Right ventricle myocardium inferior (tissue), 1 donor: ENCODE measurements around the gene KRT34. TPM values are rescaled to one million over a fixed set of nuclear protein-coding genes. Genes with fewer than 3 reads are reported as not detected.
"Not testable (repeated sequence)": the region's sequence is repeated elsewhere in the genome, so short reads cannot be mapped to it uniquely, and the experiment has no call there.

Source experiments
- ATAC-seq: fragments of 200-7000 bp; cut with Tn5 transposase; one replicate; pipeline ENCODE4 v1.9.1; 2020; ENCODE audit warnings: mild to moderate bottlenecking, moderate library complexity
- DNase-seq: peaks from one replicate; pipeline ENCODE4 v3.0.0; 2021; ENCODE audit errors: missing footprints
- intact Hi-C: fragments of 100-400 bp; cut with DNase I; formaldehyde crosslinking; loops from one replicate; pipeline ENCODE4 v1.11.0; 2022
- total RNA-seq: library from RNA; stranded (reverse); fragmentation: NEBNext Ultra II Directional; extraction: Animal tissue kit (Norgen Biotek cat#: 25700); gene quantifications from one replicate; pipeline ENCODE4 v1.2.1, GENCODE V29; 2021
- donor health status: DM: no; HTN: yes; CAD: no; lungs with severe emphysema.

KRT34 gene
- total RNA-seq, 1 donor from 2014 or later = not detected

DNA sequence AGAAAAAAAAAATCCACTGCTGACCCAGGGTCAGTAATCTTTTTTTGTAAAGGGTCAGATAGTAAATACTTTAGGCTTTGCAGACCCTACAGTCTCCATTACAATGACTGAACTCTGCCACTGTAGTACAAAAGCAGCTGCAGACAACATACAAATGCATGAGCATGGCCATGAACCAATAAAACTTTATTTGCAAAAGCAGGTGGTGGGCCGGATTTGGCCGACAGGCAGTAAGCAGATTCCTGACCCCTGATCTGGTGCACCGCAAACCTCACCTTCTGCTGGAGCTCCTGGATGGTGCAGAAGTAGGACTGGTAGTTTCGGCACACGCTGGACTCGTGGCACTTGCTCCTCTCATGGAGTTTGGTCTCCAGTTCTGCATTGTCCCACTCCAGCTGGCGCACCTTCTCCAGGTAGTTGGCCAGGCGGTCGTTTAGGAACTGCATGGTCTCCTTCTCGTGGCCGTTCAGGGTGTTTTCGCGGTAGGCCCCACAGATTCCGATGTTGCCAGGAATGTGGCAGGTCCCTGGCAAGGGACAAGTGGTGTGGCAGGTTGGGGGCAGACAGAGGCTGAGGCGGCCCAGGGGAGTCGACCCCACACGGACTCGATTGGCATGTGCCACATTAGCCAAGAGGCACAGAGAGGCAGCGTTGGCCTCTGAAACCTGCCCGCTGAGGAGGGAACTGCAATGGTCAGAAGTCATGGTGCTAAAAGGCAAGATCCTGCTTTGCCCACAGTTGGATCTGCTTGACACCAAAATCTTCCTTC is 29.1 kb upstream of the KRT34 start:
- no peak for ATAC-seq
- intact Hi-C loops = no loop called here
- DNase-seq = no peak

DNA sequence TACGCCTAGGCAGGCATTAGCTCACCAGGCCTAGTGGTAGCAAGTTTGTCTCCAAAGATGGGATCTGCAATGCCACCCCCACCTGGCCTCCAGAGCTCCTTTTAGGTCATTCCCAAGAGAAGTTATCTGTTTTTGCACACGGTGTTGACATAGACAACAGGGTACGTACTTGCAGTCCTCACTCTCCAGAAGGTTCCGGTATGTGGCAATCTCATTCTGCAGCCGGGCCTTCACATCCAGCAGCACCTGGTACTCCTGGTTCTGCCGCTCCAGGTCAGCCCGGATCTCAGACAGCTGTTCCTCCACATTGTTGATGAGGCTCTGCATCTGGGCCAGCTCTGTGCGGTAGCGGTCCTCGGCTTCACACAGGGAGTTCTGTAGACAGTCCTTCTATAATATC is 25.1 kb upstream of the KRT34 start:
- intact Hi-C loops = loop anchor here (10.0 kb wide), 1 partner anchor 78 kb away; the partner anchor contains the start of genes KRT35 and KRT36
- no peak for ATAC-seq
- no peak for DNase-seq

GRCh38 chr17:41406205-41406604 is 24.1 kb upstream of the KRT34 start:
- intact Hi-C loops = loop anchor here (10.0 kb wide), 1 partner anchor 79 kb away; the partner anchor contains the start of genes KRT35 and KRT36
- ATAC-seq (no peak), DNase-seq (no peak)

GRCh38 chr17:41404024-41404671 is 22.0 kb upstream of the KRT34 start:
- intact Hi-C loops = loop anchor here (10.0 kb wide), 1 partner anchor 81 kb away; the partner anchor contains the start of genes KRT35 and KRT36
- ATAC-seq (no peak), DNase-seq (no peak)

DNA sequence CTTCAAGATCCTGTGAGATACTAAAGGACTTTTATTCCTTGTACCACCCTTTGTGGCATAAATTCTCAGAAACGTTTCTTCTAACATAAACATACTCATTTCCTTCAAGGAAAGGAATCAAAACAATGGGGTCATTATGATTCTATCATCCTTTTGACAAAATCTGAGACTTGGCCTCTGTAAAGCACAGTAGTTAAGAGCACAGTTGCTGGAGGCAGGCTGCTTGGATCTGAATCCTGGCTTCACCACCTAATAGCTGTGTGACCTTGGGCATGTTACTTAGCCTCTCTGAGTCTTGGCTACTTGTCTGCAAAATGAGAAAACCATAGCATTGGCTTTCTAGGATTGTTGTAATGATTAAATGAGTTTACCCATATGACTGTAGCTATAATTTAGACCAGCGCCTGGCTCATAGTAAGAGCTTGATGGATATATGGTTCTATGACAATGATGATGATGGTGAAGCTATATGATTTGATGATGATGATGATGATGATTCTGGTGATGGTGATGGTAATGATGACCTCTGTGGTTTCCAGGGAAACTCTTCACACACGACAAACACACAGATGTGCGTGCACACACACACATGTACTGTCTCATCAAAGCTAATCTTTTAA is 21.4 kb upstream of the KRT34 start:
- intact Hi-C loops = loop anchor here (10.0 kb wide), 1 partner anchor 81 kb away; the partner anchor contains the start of genes KRT35 and KRT36
- no peak for ATAC-seq

GRCh38 chr17:41402161-41402560 is 20.1 kb upstream of the KRT34 start:
- intact Hi-C loops = loop anchor here (10.0 kb wide), 1 partner anchor 83 kb away; the partner anchor contains the start of genes KRT35 and KRT36
- no peak for ATAC-seq
- no peak for DNase-seq

More for the DNA sequence above, 21.4 kb upstream of the KRT34 start:
- no peak for DNase-seq

GRCh38 chr17:41396996-41397660 is 15.0 kb upstream of the KRT34 start, which contains the start of gene KRT31:
Gene KRT31, minus strand, starts transcription at chr17:41397608. Its CDS starts 69 bp downstream, at chr17:41397539.
- DNase-seq (no peak), ATAC-seq (no peak)
- intact Hi-C loops = no loop called here

GRCh38 chr17:41396340-41396739 is 14.2 kb upstream of the KRT34 start:
- ATAC-seq (no peak), DNase-seq (no peak)
- intact Hi-C loops = no loop called here

DNA sequence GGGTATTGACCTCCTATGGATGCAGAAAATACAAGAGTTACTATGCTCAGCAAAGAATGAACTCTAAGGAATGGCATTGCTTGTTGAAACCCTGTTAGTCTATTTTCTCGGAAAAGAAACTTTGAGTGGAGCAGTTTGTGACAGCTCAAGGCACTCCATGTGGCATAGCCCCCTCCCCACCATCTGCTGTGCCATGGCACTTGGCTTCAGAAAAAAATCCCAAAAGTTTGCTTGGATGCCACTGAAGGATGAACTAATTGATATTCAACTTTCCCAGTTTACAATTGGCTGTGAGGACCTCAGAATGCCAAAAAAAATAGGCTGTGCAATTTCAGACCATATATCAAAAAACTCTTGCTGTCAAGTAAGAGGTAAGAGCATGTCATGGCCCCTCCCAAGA is 13.5 kb upstream of the KRT34 start:
- ATAC-seq = no peak
- no peak for DNase-seq
- intact Hi-C loops = no loop called here

DNA sequence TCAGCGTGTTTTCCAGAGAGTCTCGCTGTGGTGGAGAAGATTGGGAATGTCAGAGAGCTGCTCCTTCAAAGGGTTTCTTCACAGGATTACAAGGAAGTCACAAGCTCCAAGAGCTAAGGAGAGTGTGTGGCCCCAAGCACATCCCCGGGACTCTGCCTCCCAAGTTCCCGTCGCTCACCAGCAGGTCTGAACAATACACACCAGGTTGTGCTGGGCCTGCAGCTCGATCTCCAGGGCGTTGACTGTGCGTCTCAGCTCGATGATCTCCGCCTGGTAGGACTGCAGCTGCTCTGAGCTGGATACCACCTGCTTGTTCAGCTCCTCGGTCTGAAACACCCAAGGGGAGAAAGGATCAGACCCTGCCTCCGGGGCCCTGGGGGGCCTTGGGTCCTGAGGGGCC is 12.9 kb upstream of the KRT34 start:
- intact Hi-C loops, DNase-seq, ATAC-seq: not testable (repeated sequence)

- ATAC-seq = no peak
- DNase-seq = no peak
- intact Hi-C loops = no loop called here
Observed at GRCh38 chr17:41394254-41394996, 12.3 kb upstream of the KRT34 start.

DNA sequence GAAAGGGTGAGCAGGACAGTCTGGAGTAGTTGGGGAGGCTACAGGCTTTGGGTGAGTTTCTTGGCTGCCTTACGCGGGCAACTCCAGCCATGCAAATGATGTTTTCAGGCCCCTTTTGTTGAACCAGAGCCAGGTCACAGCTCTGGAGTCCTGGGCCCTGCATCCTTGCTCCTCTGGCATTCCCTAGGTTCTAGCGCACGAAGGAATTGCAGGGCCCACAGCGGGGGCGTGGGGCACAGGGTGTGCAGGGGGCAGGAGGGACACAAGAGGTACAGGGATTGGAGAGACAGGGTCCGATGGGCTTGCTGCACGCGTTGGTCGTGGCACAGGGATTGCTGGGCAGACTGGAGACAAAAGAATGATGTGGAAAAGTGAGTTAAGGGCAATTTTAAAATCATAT is 11.7 kb upstream of the KRT34 start:
- ATAC-seq = no peak
- no peak for DNase-seq
- intact Hi-C loops = no loop called here

DNA sequence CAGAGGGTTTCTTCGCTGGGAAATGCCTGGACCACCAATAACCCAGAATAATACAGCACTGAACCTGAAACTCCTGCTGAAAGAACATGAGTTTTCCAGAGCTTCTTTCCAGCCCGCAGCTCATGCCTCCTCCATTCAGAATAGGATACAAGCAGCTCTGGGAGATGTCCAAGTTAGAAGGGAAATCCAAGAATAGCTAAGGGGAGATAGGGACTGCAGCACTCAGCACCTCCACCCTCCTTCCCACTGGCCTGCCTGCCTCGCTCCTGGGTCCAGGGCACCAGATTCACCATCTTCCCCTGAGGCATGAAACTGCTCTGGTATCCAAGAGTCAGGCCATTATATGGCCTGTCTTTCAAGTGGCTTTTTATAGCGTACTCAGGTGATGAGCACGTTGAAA is 11.2 kb upstream of the KRT34 start:
- intact Hi-C loops = no loop called here
- DNase-seq = no peak
- peak; percentile 84 for ATAC-seq

- intact Hi-C loops = no loop called here
- ATAC-seq (no peak), DNase-seq (no peak)
Observed at GRCh38 chr17:41392278-41392677, 10.2 kb upstream of the KRT34 start.

- no peak for ATAC-seq
- intact Hi-C loops = no loop called here
- DNase-seq = no peak
Observed at GRCh38 chr17:41391535-41391934, 9.4 kb upstream of the KRT34 start.

DNA sequence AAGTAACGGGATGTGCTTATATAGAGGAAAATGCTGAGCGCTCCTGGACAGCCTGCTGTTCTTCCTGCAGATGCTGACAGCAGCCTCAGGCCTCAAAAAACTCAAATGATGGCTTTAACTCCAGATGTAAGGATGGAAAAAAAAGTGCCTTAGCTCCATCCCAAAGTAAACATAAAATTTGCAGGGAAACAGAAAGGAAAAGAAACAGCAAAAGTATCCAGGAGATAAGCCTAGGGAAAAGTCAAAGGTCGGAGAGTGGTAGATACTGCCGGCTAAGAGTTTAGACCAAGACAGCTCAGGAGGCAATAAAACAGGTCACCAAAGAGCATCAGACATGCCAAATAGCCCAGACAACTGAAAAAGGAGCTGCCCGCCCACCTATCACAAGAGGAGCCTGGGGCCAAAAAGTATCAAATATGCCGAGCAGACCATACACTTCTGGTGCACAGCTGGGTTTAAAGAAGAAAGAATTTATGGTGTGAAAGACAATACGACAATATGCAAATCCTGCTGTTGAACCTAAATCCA is 8.4 kb upstream of the KRT34 start:
- no peak for DNase-seq
- intact Hi-C loops = no loop called here
- ATAC-seq = no peak

- intact Hi-C loops = no loop called here
- ATAC-seq = no peak
- DNase-seq = no peak
Observed at GRCh38 chr17:41387670-41388069, 5.6 kb upstream of the KRT34 start.

DNA sequence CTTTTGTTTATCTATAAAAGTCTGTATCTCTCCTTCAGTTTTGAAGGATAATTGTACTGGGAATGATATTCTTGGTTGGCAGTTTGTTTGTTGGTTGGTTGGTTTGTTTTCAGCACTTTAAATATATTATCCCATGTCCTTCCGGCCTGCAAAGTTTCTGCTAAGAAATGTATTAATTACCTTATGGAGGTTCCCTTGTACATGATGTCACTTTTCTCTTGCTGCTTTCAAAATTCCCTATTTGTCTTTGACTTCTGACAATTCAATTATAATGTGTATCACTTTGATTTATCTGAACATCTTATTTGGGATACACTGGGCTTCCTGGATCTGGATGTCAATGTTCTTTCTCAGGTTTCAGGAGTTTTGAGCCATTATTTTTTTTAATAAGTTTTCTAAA is 4.1 kb upstream of the KRT34 start:
- ATAC-seq (no peak), DNase-seq (no peak)
- intact Hi-C loops = no loop called here
